ENCODE measurements around the gene CNTN5. TPM values are rescaled to one million over a fixed set of nuclear protein-coding genes. Genes with fewer than 3 reads are reported as not detected.
"Not testable (repeated sequence)": the region's sequence is repeated elsewhere in the genome, so short reads cannot be mapped to it uniquely, and the experiment has no call there.

Gene CNTN5
- total RNA-seq, 2 donors from 2014 or later: not detected

GRCh38 chr11:99766811-99767210 lies 746.1 kb downstream of the CNTN5 start:
- H3K27me3 Mint-ChIP-seq: no peaks in the 10 kb centered on the region
- no peaks in the 10 kb centered on the region for H3K36me3 Mint-ChIP-seq (ENCODE audit: low read depth)
- DNase-seq (no peak), ATAC-seq (no peak)
- H3K4me1 Mint-ChIP-seq: no peaks in the 10 kb centered on the region
- no peaks in the 10 kb centered on the region for H3K9me3 ChIP-seq (ENCODE audit: control insufficient read depth, low read length, poor library complexity, severe bottlenecking)
- no peak overlapping the region for H3K4me3 Mint-ChIP-seq
- no peak overlapping the region for H3K27ac Mint-ChIP-seq

GRCh38 chr11:99773646-99774045 lies 752.9 kb downstream of the CNTN5 start:
- no peaks in the 10 kb centered on the region for H3K4me1 Mint-ChIP-seq
- H3K27ac Mint-ChIP-seq: no peak overlapping the region
- H3K9me3 ChIP-seq (ENCODE audit: control insufficient read depth, low read length, poor library complexity, severe bottlenecking): no peaks in the 10 kb centered on the region
- no peaks in the 10 kb centered on the region for H3K27me3 Mint-ChIP-seq
- no peak overlapping the region for H3K4me3 Mint-ChIP-seq
- H3K36me3 Mint-ChIP-seq (ENCODE audit: low read depth): no peaks in the 10 kb centered on the region
- ATAC-seq (no peak), DNase-seq (no peak)

- H3K9me3 ChIP-seq (ENCODE audit: control insufficient read depth, low read length, poor library complexity, severe bottlenecking): peaks cover 2% of the 10 kb centered on the region
- H3K4me1 Mint-ChIP-seq: no peaks in the 10 kb centered on the region
Observed at GRCh38 chr11:99781074-99781473, 760.3 kb downstream of the CNTN5 start.

GRCh38 chr11:99791354-99791753 lies 770.6 kb downstream of the CNTN5 start:
- peaks cover 2% of the 10 kb centered on the region for H3K9me3 ChIP-seq (ENCODE audit: control insufficient read depth, low read length, poor library complexity, severe bottlenecking)
- Mint-ChIP-seq H3K4me3 (no peak overlapping the region), H3K36me3 (ENCODE audit: low read depth) (no peaks in the 10 kb centered on the region), H3K27ac (no peak overlapping the region), H3K27me3 (no peaks in the 10 kb centered on the region), H3K4me1 (no peaks in the 10 kb centered on the region)
- DNase-seq: no peak
- no peak for ATAC-seq

More at GRCh38 chr11:99781074-99781473, 760.3 kb downstream of the CNTN5 start:
- Mint-ChIP-seq H3K27ac (no peak overlapping the region), H3K4me3 (no peak overlapping the region), H3K27me3 (no peaks in the 10 kb centered on the region), H3K36me3 (ENCODE audit: low read depth) (no peaks in the 10 kb centered on the region)
- no peak for ATAC-seq
- DNase-seq: no peak

- H3K9me3 ChIP-seq (ENCODE audit: control insufficient read depth, low read length, poor library complexity, severe bottlenecking): peaks cover 2% of the 10 kb centered on the region
- Mint-ChIP-seq H3K36me3 (ENCODE audit: low read depth) (no peaks in the 10 kb centered on the region), H3K4me3 (no peak overlapping the region), H3K4me1 (no peaks in the 10 kb centered on the region), H3K27ac (no peak overlapping the region), H3K27me3 (no peaks in the 10 kb centered on the region)
- ATAC-seq: no peak
- DNase-seq: no peak
Observed at GRCh38 chr11:99795999-99796398, 775.2 kb downstream of the CNTN5 start.

GRCh38 chr11:99803501-99803900 lies 782.8 kb downstream of the CNTN5 start:
- no peak overlapping the region for H3K27ac Mint-ChIP-seq
- DNase-seq: no peak
- no peaks in the 10 kb centered on the region for H3K4me1 Mint-ChIP-seq
- H3K27me3 Mint-ChIP-seq: no peaks in the 10 kb centered on the region
- ATAC-seq: no peak
- H3K9me3 ChIP-seq (ENCODE audit: control insufficient read depth, low read length, poor library complexity, severe bottlenecking): no peaks in the 10 kb centered on the region
- H3K36me3 Mint-ChIP-seq (ENCODE audit: low read depth): no peaks in the 10 kb centered on the region
- no peak overlapping the region for H3K4me3 Mint-ChIP-seq

GRCh38 chr11:99812516-99812915 lies 791.8 kb downstream of the CNTN5 start:
- no peak for ATAC-seq
- H3K27me3 Mint-ChIP-seq: no peaks in the 10 kb centered on the region
- H3K4me3 Mint-ChIP-seq: no peak overlapping the region
- H3K4me1 Mint-ChIP-seq: no peaks in the 10 kb centered on the region
- H3K36me3 Mint-ChIP-seq (ENCODE audit: low read depth): no peaks in the 10 kb centered on the region
- no peaks in the 10 kb centered on the region for H3K9me3 ChIP-seq (ENCODE audit: control insufficient read depth, low read length, poor library complexity, severe bottlenecking)
- no peak for DNase-seq
- H3K27ac Mint-ChIP-seq: no peak overlapping the region

GRCh38 chr11:99814021-99814420 lies 793.3 kb downstream of the CNTN5 start:
- ATAC-seq (no peak), DNase-seq (no peak)
- Mint-ChIP-seq H3K36me3 (ENCODE audit: low read depth) (no peaks in the 10 kb centered on the region), H3K4me3 (no peak overlapping the region), H3K27ac (no peak overlapping the region), H3K27me3 (no peaks in the 10 kb centered on the region), H3K4me1 (no peaks in the 10 kb centered on the region)
- H3K9me3 ChIP-seq (ENCODE audit: control insufficient read depth, low read length, poor library complexity, severe bottlenecking): no peaks in the 10 kb centered on the region

GRCh38 chr11:99814738-99815137 lies 794.0 kb downstream of the CNTN5 start:
- DNase-seq (no peak), ATAC-seq (no peak)
- no peaks in the 10 kb centered on the region for H3K27me3 Mint-ChIP-seq
- H3K4me1 Mint-ChIP-seq: no peaks in the 10 kb centered on the region
- H3K4me3 Mint-ChIP-seq: no peak overlapping the region
- H3K27ac Mint-ChIP-seq: no peak overlapping the region
- H3K9me3 ChIP-seq (ENCODE audit: control insufficient read depth, low read length, poor library complexity, severe bottlenecking): no peaks in the 10 kb centered on the region
- no peaks in the 10 kb centered on the region for H3K36me3 Mint-ChIP-seq (ENCODE audit: low read depth)

- no peaks in the 10 kb centered on the region for H3K36me3 Mint-ChIP-seq (ENCODE audit: low read depth)
- DNase-seq (no peak), ATAC-seq (no peak)
- no peak overlapping the region for H3K27ac Mint-ChIP-seq
- H3K4me1 Mint-ChIP-seq: no peaks in the 10 kb centered on the region
- no peak overlapping the region for H3K4me3 Mint-ChIP-seq
- H3K27me3 Mint-ChIP-seq: no peaks in the 10 kb centered on the region
- no peaks in the 10 kb centered on the region for H3K9me3 ChIP-seq (ENCODE audit: control insufficient read depth, low read length, poor library complexity, severe bottlenecking)
Observed at GRCh38 chr11:99818991-99819390, 798.2 kb downstream of the CNTN5 start.

GRCh38 chr11:99822846-99823565 lies 802.3 kb downstream of the CNTN5 start:
- Mint-ChIP-seq H3K36me3 (ENCODE audit: low read depth) (no peaks in the 10 kb centered on the region), H3K4me1 (no peaks in the 10 kb centered on the region), H3K27ac (no peak overlapping the region), H3K4me3 (no peak overlapping the region), H3K27me3 (no peaks in the 10 kb centered on the region)
- ATAC-seq (no peak), DNase-seq (no peak)
- no peaks in the 10 kb centered on the region for H3K9me3 ChIP-seq (ENCODE audit: control insufficient read depth, low read length, poor library complexity, severe bottlenecking)

- DNase-seq; H3K4me1 Mint-ChIP-seq; ATAC-seq; H3K27me3 Mint-ChIP-seq; H3K27ac Mint-ChIP-seq; H3K36me3 Mint-ChIP-seq (ENCODE audit: low read depth); H3K4me3 Mint-ChIP-seq; H3K9me3 ChIP-seq (ENCODE audit: control insufficient read depth, low read length, poor library complexity, severe bottlenecking): not testable (repeated sequence)
Observed at GRCh38 chr11:99836739-99837138, 816.0 kb downstream of the CNTN5 start.

GRCh38 chr11:99841885-99842284 lies 821.1 kb downstream of the CNTN5 start:
- Mint-ChIP-seq H3K4me3 (no peak overlapping the region), H3K27ac (no peak overlapping the region), H3K27me3 (no peaks in the 10 kb centered on the region), H3K36me3 (ENCODE audit: low read depth) (no peaks in the 10 kb centered on the region), H3K4me1 (no peaks in the 10 kb centered on the region)
- ATAC-seq (no peak), DNase-seq (no peak)
- no peaks in the 10 kb centered on the region for H3K9me3 ChIP-seq (ENCODE audit: control insufficient read depth, low read length, poor library complexity, severe bottlenecking)

GRCh38 chr11:99865951-99866350 lies 845.2 kb downstream of the CNTN5 start:
- Mint-ChIP-seq H3K4me1 (no peaks in the 10 kb centered on the region), H3K27me3 (no peaks in the 10 kb centered on the region), H3K4me3 (no peak overlapping the region), H3K36me3 (ENCODE audit: low read depth) (no peaks in the 10 kb centered on the region), H3K27ac (no peak overlapping the region)
- DNase-seq (no peak), ATAC-seq (no peak)
- H3K9me3 ChIP-seq (ENCODE audit: control insufficient read depth, low read length, poor library complexity, severe bottlenecking): peaks cover 4% of the 10 kb centered on the region
